ENCODE measurements around the gene SHH. TPM values are rescaled to one million over a fixed set of nuclear protein-coding genes. Genes with fewer than 3 reads are reported as not detected.

SHH gene
- total RNA-seq, 4 donors from 2014 or later: 0.21 to 0.68 TPM; not detected in 2

GRCh38 chr7:155776606-155777005 is 35.7 kb downstream of the SHH start:
- no peaks in the 10 kb centered on the region for H3K27me3 ChIP-seq
- no peaks in the 10 kb centered on the region for H3K4me1 ChIP-seq
- WGBS: 90% methylated on average over 8 of the region's 8 CpGs
- no peak overlapping the region for H3K4me3 ChIP-seq
- TF ChIP-seq EP300 (IDR thresholded peaks at IDR 0.05) (no peak), CTCF (IDR thresholded peaks at IDR 0.05) (no peak), POLR2AphosphoS5 (IDR thresholded peaks at IDR 0.05) (no peak), POLR2A (IDR thresholded peaks at IDR 0.05) (no peak)
- H3K27ac ChIP-seq: no peak overlapping the region
- DNase-seq (ENCODE audit: low spot score in 2 of 2): no peak
- no peaks in the 10 kb centered on the region for H3K9me3 ChIP-seq
- H3K36me3 ChIP-seq: peaks cover 76% of the 10 kb centered on the region

DNA sequence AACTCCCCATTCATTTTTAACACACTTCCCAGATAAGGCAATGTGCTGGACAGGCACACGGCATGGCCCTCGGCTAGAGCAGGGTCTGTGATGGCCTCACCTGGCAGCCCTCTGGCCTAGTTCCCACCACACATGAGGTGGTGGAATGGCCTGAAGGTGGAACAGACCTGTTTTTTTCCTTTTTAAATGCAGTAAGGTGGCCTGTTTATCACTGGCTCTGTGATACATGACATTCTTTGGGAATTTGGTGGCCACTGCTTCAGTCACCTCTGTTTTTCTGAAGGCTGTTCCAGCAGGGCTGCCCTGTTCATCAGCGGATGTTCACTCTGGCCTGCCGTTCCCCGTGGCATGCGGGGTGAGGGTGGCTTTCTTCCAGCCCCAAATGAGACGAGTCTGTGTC is 36.6 kb downstream of the SHH start:
- no peak overlapping the region for H3K27ac ChIP-seq
- no peak for TF ChIP-seq POLR2A (IDR thresholded peaks at IDR 0.05)
- TF ChIP-seq CTCF (IDR thresholded peaks at IDR 0.05): no peak
- no peak for TF ChIP-seq POLR2AphosphoS5 (IDR thresholded peaks at IDR 0.05)
- no peak for TF ChIP-seq EP300 (IDR thresholded peaks at IDR 0.05)
- WGBS: 90% methylated on average over 7 of the region's 7 CpGs
- H3K4me1 ChIP-seq: no peaks in the 10 kb centered on the region
- no peaks in the 10 kb centered on the region for H3K27me3 ChIP-seq
- H3K9me3 ChIP-seq: no peaks in the 10 kb centered on the region
- H3K4me3 ChIP-seq: no peak overlapping the region
- no peak for DNase-seq (ENCODE audit: low spot score in 2 of 2)
- H3K36me3 ChIP-seq: peaks cover 76% of the 10 kb centered on the region

GRCh38 chr7:155774947-155775346 is 37.3 kb downstream of the SHH start:
- TF ChIP-seq CTCF (IDR thresholded peaks at IDR 0.05): no peak
- no peak for TF ChIP-seq POLR2AphosphoS5 (IDR thresholded peaks at IDR 0.05)
- TF ChIP-seq POLR2A (IDR thresholded peaks at IDR 0.05): no peak
- no peak for TF ChIP-seq EP300 (IDR thresholded peaks at IDR 0.05)
- Histone ChIP-seq H3K27me3 (no peaks in the 10 kb centered on the region), H3K9me3 (no peaks in the 10 kb centered on the region), H3K4me1 (peaks cover 3% of the 10 kb centered on the region), H3K27ac (no peak overlapping the region), H3K4me3 (no peak overlapping the region), H3K36me3 (peaks cover 73% of the 10 kb centered on the region)
- 90% methylated on average over 14 of the region's 14 CpGs for WGBS
- no peak for DNase-seq (ENCODE audit: low spot score in 2 of 2)

DNA sequence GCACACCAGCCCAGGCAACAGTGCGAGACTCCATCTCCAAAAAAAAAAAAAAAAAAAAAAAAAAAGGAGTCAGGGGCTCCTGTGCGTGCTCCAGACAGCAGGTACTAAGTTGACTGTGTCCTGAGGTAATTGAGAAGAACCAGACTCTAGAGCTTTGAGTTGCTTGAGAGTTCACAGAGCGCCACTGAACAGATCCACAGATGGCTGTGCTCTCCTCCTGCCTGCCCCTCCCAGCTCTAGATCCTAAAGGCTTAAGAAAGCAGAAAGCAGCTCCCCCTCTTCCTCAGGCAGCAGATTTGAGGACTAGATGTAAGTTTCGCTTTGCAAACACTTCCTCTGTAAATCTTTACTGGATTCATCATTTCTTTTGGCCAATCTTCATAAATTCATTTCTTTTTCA is 38.7 kb downstream of the SHH start:
- WGBS: 96% methylated on average over 4 of the region's 4 CpGs
- no peak for DNase-seq (ENCODE audit: low spot score in 2 of 2)

GRCh38 chr7:155770241-155770640 is 42.0 kb downstream of the SHH start:
- peak overlapping the region; percentile 4 for H3K27ac ChIP-seq
- DNase-seq (ENCODE audit: low spot score in 2 of 2): no peak
- peaks cover 8% of the 10 kb centered on the region for H3K4me1 ChIP-seq
- H3K36me3 ChIP-seq: peaks cover 76% of the 10 kb centered on the region
- no peak overlapping the region for H3K4me3 ChIP-seq
- no peaks in the 10 kb centered on the region for H3K27me3 ChIP-seq
- no peak for TF ChIP-seq EP300 (IDR thresholded peaks at IDR 0.05)
- TF ChIP-seq POLR2A (IDR thresholded peaks at IDR 0.05): no peak
- no peak for TF ChIP-seq CTCF (IDR thresholded peaks at IDR 0.05)
- TF ChIP-seq POLR2AphosphoS5 (IDR thresholded peaks at IDR 0.05): no peak
- no peaks in the 10 kb centered on the region for H3K9me3 ChIP-seq
- WGBS: 70% methylated on average over 6 of the region's 6 CpGs

More for the DNA sequence above, 38.7 kb downstream of the SHH start:
- Histone ChIP-seq H3K9me3 (no peaks in the 10 kb centered on the region), H3K27ac (no peak overlapping the region), H3K4me3 (no peak overlapping the region), H3K36me3 (peaks cover 78% of the 10 kb centered on the region), H3K4me1 (peaks cover 8% of the 10 kb centered on the region), H3K27me3 (no peaks in the 10 kb centered on the region)
- TF ChIP-seq POLR2AphosphoS5 (IDR thresholded peaks at IDR 0.05) (no peak), POLR2A (IDR thresholded peaks at IDR 0.05) (no peak), CTCF (IDR thresholded peaks at IDR 0.05) (no peak), EP300 (IDR thresholded peaks at IDR 0.05) (no peak)
